ENCODE data around the gene SEMG1.

SEMG1 gene

GRCh38 chr20:45258664-45259063, 51.8 kb downstream of the SEMG1 start:
- no peak for TF ChIP-seq CTCF (IDR thresholded peaks at IDR 0.05)
